Activated CD8-positive, alpha-beta memory T cell treated with anti-CD3 and anti-CD28 coated beads, Interleukin-2, amount 50 U/mL, for 48 hours (primary cell): ENCODE data around the gene RBFOX2.
"Not testable (repeated sequence)": the region's sequence is repeated elsewhere in the genome, so short reads cannot be mapped to it uniquely, and the experiment has no call there.

Experiments
- DNase-seq: peaks from one replicate; pipeline ENCODE4 v3.0.0-alpha.2; 2020

The RBFOX2 gene

DNA sequence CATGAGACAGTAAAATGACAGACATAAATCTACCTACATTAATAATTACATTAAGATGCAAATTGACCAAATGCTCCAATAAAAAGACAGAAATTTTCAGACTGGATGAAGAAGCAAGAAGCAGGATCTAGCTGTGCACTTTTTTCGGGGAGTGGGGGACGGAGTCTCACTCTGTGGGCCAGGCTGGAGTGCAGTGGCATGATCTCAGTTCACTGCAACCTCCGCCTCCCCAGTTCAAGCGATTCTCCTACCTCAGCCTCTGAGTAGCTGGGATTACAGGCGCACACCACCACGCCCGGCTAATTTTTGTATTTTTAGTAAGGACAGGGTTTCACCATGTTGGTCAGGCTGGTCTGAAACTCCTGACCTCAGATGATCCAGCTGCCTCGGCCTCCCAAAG lies 222.0 kb downstream of the RBFOX2 start:
- DNase-seq: not testable (repeated sequence)

DNA sequence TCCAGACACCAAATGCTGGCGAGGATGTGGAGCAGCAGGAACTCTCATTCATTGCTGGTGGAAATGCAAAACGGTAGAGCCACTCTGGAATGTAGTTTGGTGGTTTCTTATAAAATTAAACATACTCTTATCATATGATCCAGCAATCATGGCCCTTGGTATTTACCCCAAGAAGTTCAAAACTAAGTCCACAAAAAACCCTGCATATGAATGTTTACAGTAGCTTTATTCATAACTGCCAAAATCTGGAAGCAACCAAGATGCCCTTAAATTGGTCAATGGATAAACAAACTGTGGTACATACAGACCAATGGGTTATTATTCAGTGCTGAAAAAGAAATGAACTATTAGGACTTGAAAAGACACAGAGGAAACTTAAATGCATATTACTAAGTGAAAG lies 223.2 kb downstream of the RBFOX2 start:
- DNase-seq: no peak

DNA sequence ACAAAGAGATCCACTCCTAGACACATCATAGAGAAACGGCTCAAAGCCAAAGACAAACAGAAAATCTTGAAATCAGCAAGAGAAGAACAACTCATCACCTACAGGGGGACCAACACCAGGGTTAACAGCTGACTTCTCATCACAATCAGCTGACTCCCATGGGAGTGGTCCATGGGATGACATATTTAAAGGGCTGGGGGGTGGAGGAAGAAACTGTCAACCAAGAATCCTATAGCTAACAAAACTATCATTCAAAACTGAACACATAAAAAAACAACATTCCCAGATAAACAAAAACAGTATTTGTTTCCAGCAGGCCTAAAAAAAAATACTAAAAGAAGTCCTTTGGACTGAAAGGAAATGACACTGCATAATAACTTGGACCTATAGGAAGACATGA lies 224.2 kb downstream of the RBFOX2 start:
- DNase-seq: no peak

DNA sequence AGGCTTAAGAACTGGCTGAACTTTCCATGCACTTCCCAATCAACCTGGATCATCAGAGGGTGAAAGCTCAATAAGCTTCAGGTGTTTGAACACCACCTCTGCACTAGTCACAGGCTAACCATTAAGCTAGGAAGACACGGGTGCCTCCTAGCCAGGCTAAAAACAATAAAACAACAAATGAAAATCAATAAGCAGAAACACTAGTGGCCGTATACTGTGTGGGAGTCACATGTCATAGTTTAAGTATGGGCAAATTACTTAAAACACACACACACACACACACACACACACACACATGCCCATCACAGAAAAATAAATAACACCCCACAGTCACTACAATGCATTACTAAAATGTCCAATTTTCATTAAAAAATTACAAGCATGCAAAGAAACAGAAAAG lies 225.7 kb downstream of the RBFOX2 start:
- DNase-seq: no peak

DNA sequence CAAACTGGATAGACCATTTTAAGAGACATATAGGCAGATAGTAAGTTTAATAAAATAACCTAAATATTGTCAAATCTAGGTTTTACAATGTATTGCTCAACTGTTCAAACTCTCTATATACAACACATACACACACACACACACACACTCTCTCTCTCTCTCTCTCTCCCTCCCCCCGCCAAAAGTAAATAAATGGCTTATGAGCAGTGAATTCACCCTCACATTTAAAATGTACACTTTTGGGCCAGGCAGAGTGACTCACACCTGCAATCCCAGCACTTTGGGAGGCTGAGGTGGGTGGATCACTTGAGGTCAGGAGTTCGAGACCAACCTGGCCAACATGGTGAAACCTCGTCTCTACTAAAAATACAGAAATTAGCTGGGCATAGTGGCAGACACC lies 227.3 kb downstream of the RBFOX2 start:
- not testable (repeated sequence) for DNase-seq

DNA sequence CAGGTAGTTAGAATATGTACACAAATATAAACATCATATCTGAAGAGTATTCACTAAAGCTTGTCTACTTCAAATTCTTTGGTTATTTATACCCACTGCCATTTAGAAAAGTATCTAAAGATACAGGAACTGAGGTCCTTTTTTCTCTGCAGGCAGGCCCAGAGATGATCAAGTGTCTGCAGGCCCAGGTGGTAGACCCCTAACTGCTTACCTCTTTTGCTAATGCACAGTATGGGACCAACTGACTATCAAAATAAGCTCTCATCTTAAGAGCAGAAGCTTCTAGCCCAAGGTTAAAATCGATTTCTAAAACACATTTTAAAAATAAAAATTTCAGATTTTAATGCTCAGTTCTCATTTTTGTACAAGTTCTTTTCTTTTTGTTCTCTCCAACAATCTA lies 229.5 kb downstream of the RBFOX2 start:
- DNase-seq: no peak

DNA sequence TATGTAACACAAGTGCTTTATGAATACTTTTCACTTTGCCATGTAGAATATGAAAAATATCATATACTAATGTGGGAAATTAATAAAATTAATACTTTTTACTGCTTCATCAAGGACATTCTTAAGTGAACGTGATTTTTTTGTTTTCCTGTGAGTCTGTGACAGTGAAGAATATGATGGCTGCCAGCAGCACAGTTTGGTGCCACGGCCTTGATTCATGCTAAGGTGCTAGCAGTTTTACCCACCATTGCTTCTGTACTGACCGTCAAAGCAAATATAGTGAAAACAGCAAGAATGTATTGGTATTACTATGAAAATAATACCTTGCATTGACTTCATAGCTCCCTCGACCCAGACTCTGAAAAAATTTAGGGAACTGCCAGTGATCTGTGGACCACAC lies 231.2 kb downstream of the RBFOX2 start:
- DNase-seq: no peak

DNA sequence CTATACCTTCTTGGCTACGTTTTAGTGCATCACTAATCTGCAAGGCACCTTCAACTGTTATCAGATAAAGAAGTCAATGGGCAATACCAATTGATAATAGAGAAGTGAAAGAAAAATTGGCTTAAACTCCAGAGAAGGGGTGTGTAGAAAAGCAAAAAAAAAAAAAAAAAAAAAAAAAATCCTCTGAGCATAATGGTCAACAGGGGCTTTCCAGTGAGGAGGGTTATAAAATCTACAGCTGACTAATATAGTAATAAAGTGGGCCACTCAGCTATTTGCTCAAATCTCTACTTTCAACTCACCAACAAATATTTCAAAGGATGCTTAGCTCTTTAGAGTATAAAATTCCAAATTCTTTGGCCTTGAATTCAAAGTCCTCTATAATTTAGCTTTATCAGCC lies 233.1 kb downstream of the RBFOX2 start:
- DNase-seq: no peak

DNA sequence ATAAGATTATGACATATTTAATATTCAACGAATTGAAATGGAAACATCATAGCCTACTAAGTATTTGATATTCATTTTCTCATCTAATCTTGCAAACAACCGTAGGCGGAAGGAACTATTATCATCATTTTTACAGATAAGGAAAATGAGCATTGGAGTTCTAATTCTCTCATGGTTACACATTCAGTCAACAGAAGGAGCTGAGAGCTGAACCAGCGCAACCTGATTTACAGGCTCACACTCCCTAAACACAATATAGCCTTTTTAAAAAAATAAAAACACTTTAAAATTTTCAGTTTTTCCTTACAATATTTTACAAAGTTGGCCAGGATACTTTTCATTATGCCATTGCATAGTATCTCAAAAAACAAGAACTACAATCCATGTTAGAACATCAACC lies 236.1 kb downstream of the RBFOX2 start:
- no peak for DNase-seq

DNA sequence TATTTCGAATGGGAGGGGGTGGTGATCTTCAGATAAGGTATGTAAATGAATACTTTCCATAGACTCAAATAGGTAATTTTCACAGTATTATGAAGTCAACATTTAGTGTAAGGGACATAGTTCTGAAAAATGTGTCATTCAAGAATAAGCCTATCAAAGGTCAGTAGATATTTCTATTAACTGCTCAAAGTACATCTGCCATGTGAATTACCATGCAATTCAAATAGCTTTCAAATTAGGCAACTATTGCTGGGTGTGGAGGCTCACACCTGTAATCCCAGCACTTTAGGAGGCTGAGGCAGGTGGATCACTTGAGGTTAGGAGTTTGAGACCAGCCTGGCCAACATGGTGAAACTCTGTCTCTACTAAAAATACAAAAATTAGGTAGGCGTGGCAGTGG lies 236.8 kb downstream of the RBFOX2 start:
- not testable (repeated sequence) for DNase-seq

DNA sequence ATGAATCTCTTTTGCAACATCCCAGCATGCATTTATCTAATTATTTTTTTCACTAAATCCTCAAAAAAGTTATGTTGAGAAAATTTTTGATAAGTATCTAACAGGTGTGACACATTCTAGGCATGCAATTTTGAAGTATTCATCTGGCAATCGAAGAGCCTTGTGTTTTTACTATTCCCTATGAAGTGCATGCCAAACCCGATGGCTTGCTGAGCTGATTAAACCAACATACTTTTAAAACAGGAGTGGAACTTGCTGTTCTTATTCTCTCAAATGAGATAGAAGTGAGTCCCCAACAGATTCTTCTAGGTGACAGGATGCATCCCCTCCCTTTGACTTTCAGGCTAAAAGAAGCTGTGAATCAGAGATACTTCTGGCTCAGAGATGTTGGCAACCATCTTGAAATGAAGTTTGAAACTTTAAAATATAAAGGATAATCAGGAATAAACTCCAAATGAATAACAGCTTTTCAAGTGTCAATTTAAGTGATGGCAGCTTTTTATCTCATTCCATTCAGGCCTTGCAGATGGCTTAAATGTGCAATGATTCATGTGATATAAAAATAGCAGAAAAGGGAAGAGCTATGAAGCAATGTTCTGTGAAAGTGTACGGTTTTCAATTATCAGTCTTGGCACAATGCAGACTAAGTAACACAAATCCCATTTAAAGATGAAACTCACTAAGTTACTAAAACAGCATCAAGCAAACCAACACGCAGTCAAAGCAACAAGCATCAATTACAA lies 243.3 kb downstream of the RBFOX2 start:
- no peak for DNase-seq

DNA sequence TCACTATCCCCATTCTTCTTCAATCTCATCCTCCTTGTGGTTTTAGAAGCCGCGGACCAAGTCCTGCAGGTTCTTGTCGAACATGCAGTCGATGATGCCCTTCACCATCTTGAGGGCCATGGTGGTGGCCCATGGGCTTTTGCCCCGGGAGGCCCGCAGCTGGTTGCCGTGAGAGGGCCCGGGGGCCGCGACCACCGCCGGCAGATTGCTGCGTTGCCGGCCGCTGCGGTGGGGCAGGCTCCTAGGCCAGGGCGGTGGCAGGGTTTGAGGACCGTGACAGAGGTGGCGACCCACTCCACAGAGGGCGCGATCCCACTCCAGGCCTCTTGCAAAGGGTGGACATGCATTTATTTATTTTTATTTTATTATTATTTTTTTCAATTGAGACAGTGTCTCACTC lies 244.0 kb downstream of the RBFOX2 start:
- no peak for DNase-seq

DNA sequence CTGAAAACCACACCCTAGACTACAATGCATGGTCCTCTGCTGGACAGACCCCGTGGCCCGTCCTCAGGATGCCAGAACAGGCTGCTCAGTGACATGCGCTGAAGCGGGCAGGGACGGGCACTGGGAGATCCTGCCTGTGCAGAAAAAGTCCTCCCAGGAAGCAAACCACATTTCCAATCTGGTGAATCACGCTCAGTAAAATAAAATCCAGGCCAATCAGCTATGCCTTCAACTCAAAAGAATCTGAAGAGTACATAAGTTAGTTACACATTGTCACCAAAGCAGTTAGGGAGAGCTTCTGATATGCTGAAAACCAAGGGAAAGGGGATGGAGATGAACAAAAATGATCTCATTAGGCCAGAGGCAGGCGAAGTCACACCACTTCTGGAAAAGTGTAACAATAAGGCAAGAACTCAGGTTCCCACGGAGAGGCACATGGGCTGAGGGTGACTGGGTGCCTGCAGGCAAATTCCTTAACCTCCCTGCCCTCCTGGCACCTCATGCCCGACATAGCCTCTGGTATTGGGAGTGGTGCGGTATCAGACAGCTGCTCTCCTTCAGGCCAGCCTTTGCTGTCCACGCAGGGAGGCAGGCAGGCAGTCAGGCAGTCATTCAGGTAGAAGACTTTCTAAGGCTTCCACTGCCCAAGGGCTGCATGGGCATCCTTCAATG lies 244.5 kb downstream of the RBFOX2 start:
- DNase-seq: no peak

DNA sequence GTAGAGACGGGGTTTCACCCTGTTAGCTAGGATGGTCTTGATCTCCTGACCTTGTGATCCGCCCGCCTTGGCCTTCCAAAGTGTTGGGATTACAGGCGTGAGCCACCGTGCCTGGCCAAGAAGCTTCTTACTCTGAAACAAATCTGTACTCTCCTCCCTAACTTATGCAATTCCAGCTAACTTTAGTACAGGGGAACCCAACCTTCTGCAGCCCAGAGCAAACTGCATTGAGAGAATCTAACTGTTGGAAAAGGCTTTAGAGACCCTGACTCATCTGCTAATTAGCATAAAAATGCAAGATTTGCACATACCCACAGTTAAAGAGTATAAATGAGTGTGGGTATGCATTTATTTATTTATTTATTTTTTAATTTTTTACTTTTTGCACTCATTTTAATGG lies 246.1 kb downstream of the RBFOX2 start:
- no peak for DNase-seq

DNA sequence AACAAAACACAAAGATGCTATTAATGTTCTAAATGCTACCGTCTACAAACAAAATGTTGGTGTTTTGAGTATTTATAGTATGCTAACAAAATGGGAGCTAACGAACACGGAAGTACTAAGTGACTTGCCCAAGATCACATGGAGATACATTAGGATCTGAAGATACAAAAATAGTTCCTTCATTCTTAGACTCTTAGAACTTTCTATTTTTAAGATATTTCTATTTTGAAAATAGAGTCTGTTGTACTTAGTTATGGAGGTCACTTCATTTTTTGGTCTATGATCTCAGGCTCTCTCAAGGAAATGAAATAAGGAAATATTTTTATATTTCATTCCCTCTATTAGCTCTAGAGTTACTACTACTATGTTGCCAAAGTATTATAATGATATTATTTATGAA lies 246.7 kb downstream of the RBFOX2 start:
- DNase-seq: no peak

DNA sequence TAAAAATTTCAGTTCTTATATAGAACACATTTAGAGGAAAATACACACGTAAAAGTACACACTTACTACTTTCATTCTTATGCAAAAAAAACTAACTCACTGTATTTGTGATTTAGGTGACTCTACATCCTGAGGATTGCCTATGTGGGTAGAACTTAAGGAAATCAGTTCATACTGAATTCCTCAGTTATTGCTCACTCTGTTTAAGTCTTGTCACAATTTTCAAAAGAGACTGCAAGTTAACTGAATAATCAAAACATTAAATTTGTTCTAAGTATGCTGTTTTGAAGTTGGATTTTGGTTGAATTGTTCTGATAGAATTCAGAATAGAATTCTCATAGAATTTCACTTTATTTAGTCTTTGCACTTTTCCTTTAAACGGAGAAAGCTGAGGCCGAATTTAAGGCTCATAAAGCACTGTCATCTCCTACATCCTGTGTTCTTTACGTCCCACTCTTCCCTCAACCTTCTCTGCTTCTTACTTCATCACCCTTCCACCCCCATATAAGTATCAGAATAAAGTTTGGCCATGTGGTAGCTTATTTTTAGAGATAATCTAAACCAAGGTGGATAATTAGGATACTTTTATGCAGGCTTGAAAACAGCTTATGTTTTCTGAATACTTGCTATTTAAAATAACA lies 251.2 kb downstream of the RBFOX2 start:
- DNase-seq: no peak

DNA sequence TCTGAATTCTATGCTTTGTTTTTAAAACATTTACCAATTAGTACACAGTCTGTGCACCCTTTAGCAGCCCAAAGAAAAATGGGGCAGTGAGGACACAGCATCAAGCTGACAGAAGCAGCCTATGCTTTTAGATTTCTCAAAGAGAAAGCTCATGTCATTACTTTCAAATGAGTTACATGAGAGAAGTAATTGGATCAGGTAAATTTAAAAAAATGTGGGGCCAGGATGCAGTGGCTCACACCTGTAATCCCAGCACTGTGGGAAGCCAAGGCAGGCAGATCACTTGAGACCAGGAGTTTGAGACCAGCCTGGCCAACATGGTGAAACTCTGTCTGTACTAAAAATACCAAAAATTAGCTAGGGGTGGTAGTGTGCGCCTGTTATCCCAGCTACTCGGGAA lies 253.3 kb downstream of the RBFOX2 start:
- no peak for DNase-seq

DNA sequence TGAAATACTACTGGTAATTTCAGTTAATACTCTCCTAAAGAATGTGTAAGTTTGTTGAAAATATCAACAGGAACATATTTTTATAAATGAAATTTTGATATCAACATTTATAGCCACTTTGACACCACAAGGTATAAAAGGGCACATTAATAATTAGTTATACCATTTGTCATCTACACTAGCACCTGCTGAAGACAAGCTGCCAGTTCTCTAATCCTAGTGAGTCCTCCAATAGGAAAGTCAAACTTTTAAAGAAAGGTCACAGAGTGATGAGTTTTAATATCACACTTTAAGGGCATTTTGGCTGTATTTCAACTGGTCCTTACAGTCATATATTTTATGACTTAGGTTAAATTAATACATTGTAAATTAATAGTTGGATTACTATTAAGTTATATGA lies 258.6 kb downstream of the RBFOX2 start:
- no peak for DNase-seq

DNA sequence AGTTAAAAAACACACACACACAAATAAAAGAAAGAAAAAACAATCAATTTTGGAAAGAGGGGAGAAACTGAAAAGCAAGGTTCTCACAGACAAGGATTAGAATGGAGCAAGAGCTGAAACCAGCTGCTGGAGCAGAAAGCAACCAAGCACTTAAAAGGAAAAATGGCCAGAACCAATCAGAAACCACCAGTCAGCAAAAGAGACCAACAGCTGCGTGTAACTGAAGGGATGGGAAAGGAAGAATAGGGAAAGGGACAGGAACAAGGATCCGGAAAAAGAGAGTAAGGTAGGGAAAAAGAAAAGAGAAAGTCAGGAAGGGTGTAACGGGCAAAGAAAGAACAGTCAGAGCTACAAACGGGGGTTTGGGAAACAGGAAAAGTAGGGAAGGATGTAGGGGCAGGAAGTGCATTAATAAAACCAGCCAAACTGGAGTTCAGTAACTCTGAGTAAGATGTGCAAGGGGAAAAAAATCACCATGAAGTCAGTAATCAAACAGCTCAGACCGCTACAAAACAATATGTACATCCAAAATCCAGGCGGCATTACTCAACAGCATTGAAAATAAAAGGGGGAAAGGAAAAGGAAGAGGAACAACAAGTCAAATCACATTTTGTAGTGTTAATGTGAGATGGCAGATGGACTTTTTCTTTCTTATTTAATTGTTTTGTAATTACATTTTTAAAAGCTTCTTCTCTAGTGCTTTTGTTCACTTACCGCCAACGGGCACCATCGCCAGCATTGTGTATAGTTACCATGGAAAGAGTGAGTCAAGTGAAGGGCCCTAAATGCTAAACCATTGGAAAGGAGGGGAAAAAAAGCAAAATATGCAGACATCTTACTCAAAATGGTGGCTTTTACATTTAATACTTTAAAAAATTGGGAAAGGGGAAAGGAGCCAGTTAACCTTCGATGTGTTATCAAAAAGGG lies 261.7 kb downstream of the RBFOX2 start:
- DNase-seq: no peak

DNA sequence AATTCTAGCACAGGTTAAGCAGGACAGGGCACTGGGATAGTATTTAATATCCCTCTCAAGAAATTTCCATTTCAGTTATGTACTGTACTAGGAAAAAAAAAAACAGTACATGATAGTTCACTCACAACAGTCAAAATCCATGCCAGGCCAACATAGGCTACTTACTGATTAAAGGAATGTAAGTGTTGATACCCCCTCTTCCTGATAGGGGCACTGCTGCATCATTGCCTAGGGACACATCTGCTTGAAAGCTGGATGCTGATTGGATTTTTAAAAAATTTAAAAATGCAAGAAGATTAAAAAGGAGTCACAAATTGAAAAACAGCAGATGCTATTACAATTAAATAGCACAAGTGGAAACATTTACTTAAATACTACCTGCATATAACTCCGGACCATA lies 267.6 kb downstream of the RBFOX2 start:
- DNase-seq: no peak

DNA sequence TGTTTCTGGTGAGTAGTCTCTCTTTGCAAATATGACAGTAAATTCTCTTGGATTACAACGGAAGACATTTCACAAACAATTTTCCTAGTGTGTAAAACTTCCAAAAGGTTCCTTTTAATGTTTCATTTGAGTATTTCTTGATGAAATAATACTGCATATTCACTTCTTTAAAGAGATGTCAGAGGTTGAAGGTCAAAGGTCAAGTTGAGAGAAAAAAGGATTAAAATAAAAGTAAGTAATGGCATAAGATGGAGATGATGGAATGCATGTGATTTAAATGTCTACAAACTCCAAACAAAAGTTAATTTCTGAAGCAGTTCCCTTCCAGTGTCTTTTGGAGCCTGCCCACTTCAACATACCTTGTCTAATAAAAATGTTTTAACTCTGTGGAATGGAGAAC lies 270.2 kb downstream of the RBFOX2 start:
- no peak for DNase-seq

DNA sequence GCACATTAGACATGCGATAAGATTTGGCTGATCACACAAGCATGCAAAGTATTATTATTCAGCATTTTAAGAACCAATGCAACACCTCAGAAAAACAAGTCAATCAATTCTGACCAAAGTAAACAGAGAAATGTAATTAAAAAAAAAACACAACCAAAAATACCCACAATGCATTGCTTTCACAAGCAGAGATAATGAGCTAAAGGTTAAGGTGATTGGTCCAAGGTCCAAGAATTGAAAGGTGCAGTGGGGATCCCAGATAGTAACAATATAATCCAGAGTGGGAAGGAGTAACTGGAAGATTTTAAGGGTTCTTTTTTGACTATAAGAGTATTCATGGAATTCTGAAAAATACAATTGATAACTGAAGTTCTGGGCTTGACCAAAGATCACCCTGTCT lies 271.9 kb downstream of the RBFOX2 start:
- no peak for DNase-seq

DNA sequence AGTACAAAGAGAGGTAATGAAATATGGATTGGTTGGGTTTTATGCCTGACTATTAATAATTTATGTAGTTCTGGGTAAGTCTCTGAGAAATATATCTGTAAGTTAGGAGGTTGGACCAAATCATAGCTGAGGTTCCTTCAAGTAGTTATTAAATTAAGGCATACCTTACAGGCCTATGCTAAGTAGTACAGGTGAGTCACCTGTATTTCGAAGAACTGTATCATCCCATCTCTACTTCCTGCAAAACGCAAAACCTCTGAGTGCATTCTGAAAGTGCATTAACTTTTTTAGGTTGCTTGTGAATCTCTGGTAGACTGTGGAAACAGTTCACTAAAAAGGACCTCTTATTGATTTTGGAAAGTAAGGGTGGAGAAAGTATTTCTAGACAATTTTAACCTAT lies 273.9 kb downstream of the RBFOX2 start:
- no peak for DNase-seq

DNA sequence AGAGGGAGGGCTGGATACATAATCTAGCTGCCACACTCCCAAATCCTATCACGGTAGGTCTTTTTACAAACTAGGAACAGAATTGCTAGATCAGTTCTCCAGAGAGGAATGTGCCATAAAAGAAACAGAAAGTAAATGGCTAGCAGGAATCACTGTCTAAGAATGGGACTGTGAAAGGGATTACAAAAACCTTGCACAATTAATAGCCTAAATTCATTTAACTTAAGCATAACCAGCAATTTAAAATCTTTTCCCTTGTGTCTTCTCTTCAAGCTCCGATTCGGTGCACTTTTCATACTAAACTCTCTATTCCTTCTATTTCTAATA lies 275.8 kb downstream of the RBFOX2 start:
- DNase-seq: no peak
